GM19455 (cell line): ENCODE measurements around the gene CUEDC2.

Source experiments
- ATAC-seq: cut with Tn5 transposase; IDR thresholded peaks from one replicate; pipeline ENCODE4 v1.9.1; 2021; ENCODE audit not compliant: unreplicated experiment

The CUEDC2 gene

GRCh38 chr10:102398172-102399020 is 34.0 kb downstream of the CUEDC2 start:
- ATAC-seq, result no peak

- ATAC-seq, result no peak
These were observed 34.9 kb downstream of the CUEDC2 start for GRCh38 chr10:102397222-102398171.

- ATAC-seq, result no peak
These were observed 35.6 kb downstream of the CUEDC2 start for GRCh38 chr10:102396730-102397151.

GRCh38 chr10:102396317-102396650 is 36.1 kb downstream of the CUEDC2 start:
- ATAC-seq, result no peak

- ATAC-seq, result peak; percentile 31
These were observed 36.7 kb downstream of the CUEDC2 start, which contains the start of gene NFKB2 for GRCh38 chr10:102395400-102396316. NFKB2 (plus strand) TSS chr10:102395705; CDS start chr10:102395960, 255 bp downstream.

- ATAC-seq, result peak; percentile 1
These were observed 37.5 kb downstream of the CUEDC2 start for GRCh38 chr10:102394801-102395399.

GRCh38 chr10:102394079-102394800 is 38.1 kb downstream of the CUEDC2 start:
- ATAC-seq, result peak; percentile 82

GRCh38 chr10:102393411-102394078 is 38.8 kb downstream of the CUEDC2 start:
- ATAC-seq, result no peak

- ATAC-seq, result no peak
These were observed 40.1 kb downstream of the CUEDC2 start for GRCh38 chr10:102392306-102392705.

GRCh38 chr10:102389894-102390293 is 42.5 kb downstream of the CUEDC2 start:
- no peak for ATAC-seq

- no peak for ATAC-seq
These were observed 47.6 kb downstream of the CUEDC2 start for GRCh38 chr10:102384606-102385429.

- no peak for ATAC-seq
These were observed 48.3 kb downstream of the CUEDC2 start for GRCh38 chr10:102384053-102384452.

GRCh38 chr10:102382871-102383270 is 49.5 kb downstream of the CUEDC2 start:
- ATAC-seq, result no peak

GRCh38 chr10:102381983-102382382 is 50.4 kb downstream of the CUEDC2 start:
- no peak for ATAC-seq

GRCh38 chr10:102379383-102379782 is 53.0 kb downstream of the CUEDC2 start:
- ATAC-seq, result no peak

GRCh38 chr10:102376901-102377300 is 55.5 kb downstream of the CUEDC2 start:
- ATAC-seq, result no peak

GRCh38 chr10:102375867-102376266 is 56.5 kb downstream of the CUEDC2 start:
- no peak for ATAC-seq

- ATAC-seq, result no peak
These were observed 57.1 kb downstream of the CUEDC2 start for GRCh38 chr10:102375250-102375649.
